GM23338 (cell line): ENCODE measurements around the gene NSG2.

Experiments
- CREB1 ChIP-seq: fragments of 250-450 bp; sonication (Bioruptor Pico); IDR thresholded peaks from 2 replicates; pipeline ENCODE4 v1.5.0; 2020; ENCODE audit warnings: low read depth, mild to moderate bottlenecking, moderate library complexity
- EZH2 ChIP-seq: fragments of 200-600 bp; sonication (generic); IDR thresholded peaks from one replicate; pipeline ENCODE4 v1.8.0; 2017; ENCODE audit warnings: antibody characterized with exemption, mild to moderate bottlenecking, low read depth; ENCODE audit not compliant: unreplicated experiment
- EZH2phosphoT487 ChIP-seq: fragments of 200-600 bp; sonication (generic); IDR thresholded peaks from one replicate; pipeline ENCODE4 v1.8.1; 2018; ENCODE audit warnings: antibody characterized with exemption; ENCODE audit not compliant: unreplicated experiment
- JUNB ChIP-seq: IDR thresholded peaks from one replicate; pipeline ENCODE4 v1.6.1; 2016; ENCODE audit warnings: antibody characterized with exemption; ENCODE audit not compliant: unreplicated experiment
- NANOG ChIP-seq: IDR thresholded peaks from 2 replicates; pipeline ENCODE4 v1.6.1; 2016; ENCODE audit warnings: antibody characterized with exemption, borderline replicate concordance
- POLR2AphosphoS5 ChIP-seq: IDR thresholded peaks from 2 replicates; pipeline ENCODE4 v1.6.1; 2016; ENCODE audit warnings: antibody characterized with exemption, low read depth
- STAT1 ChIP-seq: IDR thresholded peaks from one replicate; pipeline ENCODE4 v1.6.1; 2016; ENCODE audit warnings: antibody characterized with exemption; ENCODE audit not compliant: unreplicated experiment
- ZNF331 ChIP-seq: fragments of 250-450 bp; sonication (Bioruptor Pico); IDR thresholded peaks from 2 replicates; pipeline ENCODE4 v1.5.0; 2020; ENCODE audit warnings: low read depth, mild to moderate bottlenecking, moderate library complexity
- TF ChIP-seq, protein P1 (sequence below), 2 experiments: fragments of 200-600 bp in 1 of 2; sonication (generic) in 1 of 2; conservative IDR thresholded peaks; 2 replicates each; pipeline versions ENCODE4 v1.5.1 to v1.6.1; 2016 to 2017; ENCODE audit warnings: antibody characterized with exemption in 2 of 2, low read depth in 2 of 2, mild to moderate bottlenecking in 2 of 2, moderate library complexity in 1 of 2
- TF ChIP-seq, protein P2 (sequence below): IDR thresholded peaks from one replicate; pipeline ENCODE4 v1.6.1; 2018; ENCODE audit warnings: antibody characterized with exemption; ENCODE audit not compliant: unreplicated experiment
- TF ChIP-seq, protein P3 (sequence below): IDR thresholded peaks from 2 replicates; pipeline ENCODE4 v1.6.1; 2016; ENCODE audit warnings: antibody characterized with exemption

DNA sequence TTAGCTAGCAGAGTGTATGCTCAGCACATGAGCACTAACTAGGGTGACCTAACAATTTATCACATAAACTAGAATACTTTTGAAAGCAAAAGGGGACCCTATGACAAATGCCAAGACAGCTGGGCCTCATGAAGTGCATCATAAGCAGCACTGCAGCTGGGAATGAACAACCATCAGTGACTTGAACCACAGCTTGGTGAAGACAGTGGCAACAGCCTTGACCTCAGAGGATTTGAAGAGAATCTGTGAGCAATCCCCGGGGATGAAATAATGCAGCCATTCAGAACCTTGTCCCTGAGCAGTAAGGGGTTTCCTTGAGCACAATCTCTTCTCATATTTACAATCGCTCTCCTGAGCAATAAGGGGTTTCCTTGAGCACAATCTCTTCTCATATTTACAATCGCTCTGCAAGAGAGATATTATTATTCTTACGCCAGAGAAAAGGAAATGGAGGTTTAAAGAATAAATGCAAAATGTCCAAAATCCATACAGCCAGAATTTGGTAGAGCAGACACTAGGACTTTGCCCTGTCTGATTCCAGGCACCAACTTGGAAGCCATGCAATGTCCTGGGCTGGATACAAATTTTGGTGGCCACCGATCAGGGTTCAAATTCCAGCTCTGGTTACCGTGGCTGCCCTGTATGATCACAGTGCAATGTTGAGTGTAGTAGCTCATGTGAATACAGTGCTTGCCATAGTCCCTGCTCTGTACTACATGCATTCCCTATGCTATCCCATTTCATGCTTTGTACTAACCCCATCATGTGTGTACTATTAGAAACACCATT is 846 bp upstream of the NSG2 start:
- TF ChIP-seq, protein P1, sequence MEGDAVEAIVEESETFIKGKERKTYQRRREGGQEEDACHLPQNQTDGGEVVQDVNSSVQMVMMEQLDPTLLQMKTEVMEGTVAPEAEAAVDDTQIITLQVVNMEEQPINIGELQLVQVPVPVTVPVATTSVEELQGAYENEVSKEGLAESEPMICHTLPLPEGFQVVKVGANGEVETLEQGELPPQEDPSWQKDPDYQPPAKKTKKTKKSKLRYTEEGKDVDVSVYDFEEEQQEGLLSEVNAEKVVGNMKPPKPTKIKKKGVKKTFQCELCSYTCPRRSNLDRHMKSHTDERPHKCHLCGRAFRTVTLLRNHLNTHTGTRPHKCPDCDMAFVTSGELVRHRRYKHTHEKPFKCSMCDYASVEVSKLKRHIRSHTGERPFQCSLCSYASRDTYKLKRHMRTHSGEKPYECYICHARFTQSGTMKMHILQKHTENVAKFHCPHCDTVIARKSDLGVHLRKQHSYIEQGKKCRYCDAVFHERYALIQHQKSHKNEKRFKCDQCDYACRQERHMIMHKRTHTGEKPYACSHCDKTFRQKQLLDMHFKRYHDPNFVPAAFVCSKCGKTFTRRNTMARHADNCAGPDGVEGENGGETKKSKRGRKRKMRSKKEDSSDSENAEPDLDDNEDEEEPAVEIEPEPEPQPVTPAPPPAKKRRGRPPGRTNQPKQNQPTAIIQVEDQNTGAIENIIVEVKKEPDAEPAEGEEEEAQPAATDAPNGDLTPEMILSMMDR (conservative IDR thresholded peaks at IDR 0.05; ENCODE audit: low read depth in 2 of 2): no peak
- TF ChIP-seq NANOG (no peak), EZH2 (no peak), POLR2AphosphoS5 (no peak), ZNF331 (CRISPR knock-in tag) (no peak), CREB1 (CRISPR knock-in tag) (no peak), JUNB (no peak), EZH2phosphoT487 (no peak), STAT1 (no peak)
- TF ChIP-seq, protein P2, sequence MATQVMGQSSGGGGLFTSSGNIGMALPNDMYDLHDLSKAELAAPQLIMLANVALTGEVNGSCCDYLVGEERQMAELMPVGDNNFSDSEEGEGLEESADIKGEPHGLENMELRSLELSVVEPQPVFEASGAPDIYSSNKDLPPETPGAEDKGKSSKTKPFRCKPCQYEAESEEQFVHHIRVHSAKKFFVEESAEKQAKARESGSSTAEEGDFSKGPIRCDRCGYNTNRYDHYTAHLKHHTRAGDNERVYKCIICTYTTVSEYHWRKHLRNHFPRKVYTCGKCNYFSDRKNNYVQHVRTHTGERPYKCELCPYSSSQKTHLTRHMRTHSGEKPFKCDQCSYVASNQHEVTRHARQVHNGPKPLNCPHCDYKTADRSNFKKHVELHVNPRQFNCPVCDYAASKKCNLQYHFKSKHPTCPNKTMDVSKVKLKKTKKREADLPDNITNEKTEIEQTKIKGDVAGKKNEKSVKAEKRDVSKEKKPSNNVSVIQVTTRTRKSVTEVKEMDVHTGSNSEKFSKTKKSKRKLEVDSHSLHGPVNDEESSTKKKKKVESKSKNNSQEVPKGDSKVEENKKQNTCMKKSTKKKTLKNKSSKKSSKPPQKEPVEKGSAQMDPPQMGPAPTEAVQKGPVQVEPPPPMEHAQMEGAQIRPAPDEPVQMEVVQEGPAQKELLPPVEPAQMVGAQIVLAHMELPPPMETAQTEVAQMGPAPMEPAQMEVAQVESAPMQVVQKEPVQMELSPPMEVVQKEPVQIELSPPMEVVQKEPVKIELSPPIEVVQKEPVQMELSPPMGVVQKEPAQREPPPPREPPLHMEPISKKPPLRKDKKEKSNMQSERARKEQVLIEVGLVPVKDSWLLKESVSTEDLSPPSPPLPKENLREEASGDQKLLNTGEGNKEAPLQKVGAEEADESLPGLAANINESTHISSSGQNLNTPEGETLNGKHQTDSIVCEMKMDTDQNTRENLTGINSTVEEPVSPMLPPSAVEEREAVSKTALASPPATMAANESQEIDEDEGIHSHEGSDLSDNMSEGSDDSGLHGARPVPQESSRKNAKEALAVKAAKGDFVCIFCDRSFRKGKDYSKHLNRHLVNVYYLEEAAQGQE: no peak
- TF ChIP-seq, protein P3, sequence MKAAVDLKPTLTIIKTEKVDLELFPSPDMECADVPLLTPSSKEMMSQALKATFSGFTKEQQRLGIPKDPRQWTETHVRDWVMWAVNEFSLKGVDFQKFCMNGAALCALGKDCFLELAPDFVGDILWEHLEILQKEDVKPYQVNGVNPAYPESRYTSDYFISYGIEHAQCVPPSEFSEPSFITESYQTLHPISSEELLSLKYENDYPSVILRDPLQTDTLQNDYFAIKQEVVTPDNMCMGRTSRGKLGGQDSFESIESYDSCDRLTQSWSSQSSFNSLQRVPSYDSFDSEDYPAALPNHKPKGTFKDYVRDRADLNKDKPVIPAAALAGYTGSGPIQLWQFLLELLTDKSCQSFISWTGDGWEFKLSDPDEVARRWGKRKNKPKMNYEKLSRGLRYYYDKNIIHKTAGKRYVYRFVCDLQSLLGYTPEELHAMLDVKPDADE: no peak
